HL-60 (cell line): ENCODE data around the gene ARSG.
"Not testable (repeated sequence)": the region's sequence is repeated elsewhere in the genome, so short reads cannot be mapped to it uniquely, and the experiment has no call there.

Experiments
- GABPA ChIP-seq: IDR thresholded peaks from 2 replicates; pipeline ENCODE4 v1.6.1; 2012; ENCODE audit warnings: low read depth
- REST ChIP-seq: IDR thresholded peaks from 2 replicates; pipeline ENCODE4 v1.6.1; 2012; ENCODE audit warnings: low read depth; ENCODE audit not compliant: insufficient replicate concordance
- TF ChIP-seq, protein P1 (sequence below): IDR thresholded peaks from one replicate; pipeline ENCODE4 v1.5.1; 2011; ENCODE audit warnings: low read length, control low read depth, inconsistent platforms; ENCODE audit not compliant: insufficient read depth

GRCh38 chr17:68276339-68276738 lies 15.0 kb upstream of the ARSG start:
- TF ChIP-seq, protein P1, sequence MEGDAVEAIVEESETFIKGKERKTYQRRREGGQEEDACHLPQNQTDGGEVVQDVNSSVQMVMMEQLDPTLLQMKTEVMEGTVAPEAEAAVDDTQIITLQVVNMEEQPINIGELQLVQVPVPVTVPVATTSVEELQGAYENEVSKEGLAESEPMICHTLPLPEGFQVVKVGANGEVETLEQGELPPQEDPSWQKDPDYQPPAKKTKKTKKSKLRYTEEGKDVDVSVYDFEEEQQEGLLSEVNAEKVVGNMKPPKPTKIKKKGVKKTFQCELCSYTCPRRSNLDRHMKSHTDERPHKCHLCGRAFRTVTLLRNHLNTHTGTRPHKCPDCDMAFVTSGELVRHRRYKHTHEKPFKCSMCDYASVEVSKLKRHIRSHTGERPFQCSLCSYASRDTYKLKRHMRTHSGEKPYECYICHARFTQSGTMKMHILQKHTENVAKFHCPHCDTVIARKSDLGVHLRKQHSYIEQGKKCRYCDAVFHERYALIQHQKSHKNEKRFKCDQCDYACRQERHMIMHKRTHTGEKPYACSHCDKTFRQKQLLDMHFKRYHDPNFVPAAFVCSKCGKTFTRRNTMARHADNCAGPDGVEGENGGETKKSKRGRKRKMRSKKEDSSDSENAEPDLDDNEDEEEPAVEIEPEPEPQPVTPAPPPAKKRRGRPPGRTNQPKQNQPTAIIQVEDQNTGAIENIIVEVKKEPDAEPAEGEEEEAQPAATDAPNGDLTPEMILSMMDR: not testable (repeated sequence)
- not testable (repeated sequence) for TF ChIP-seq REST, GABPA
